SK-N-SH treated with all-trans-retinoic acid at 6 μM for 48 hours (cell line): Measurements from ENCODE around the gene KMT2B.

ENCODE experiments used
- ARNTL ChIP-seq: fragments of 450-650 bp; formaldehyde crosslinking; IDR thresholded peaks from 2 replicates; pipeline ENCODE4 v1.5.0; 2020; ENCODE audit warnings: low read depth, mild to moderate bottlenecking, moderate library complexity, borderline replicate concordance
- BACH2 ChIP-seq: fragments of 250-450 bp; sonication (Bioruptor Pico); IDR thresholded peaks from 2 replicates; pipeline ENCODE4 v1.9.0; 2021; ENCODE audit warnings: mild to moderate bottlenecking, borderline replicate concordance
- CSDC2 ChIP-seq: fragments of 250-450 bp; sonication (Bioruptor Pico); IDR thresholded peaks from 2 replicates; pipeline ENCODE4 v1.5.0; 2020; ENCODE audit warnings: mild to moderate bottlenecking, moderate library complexity
- GLIS3 ChIP-seq: fragments of 250-450 bp; sonication (Bioruptor Pico); IDR thresholded peaks from 2 replicates; pipeline ENCODE4 v1.5.0; 2020; ENCODE audit warnings: mild to moderate bottlenecking, moderate library complexity
- PPARA ChIP-seq: fragments of 250-450 bp; sonication (Bioruptor Pico); IDR thresholded peaks from 2 replicates; pipeline ENCODE4 v1.5.0; 2020; ENCODE audit warnings: mild to moderate bottlenecking, borderline replicate concordance
- TSHZ2 ChIP-seq: fragments of 250-450 bp; sonication (Bioruptor Pico); IDR thresholded peaks from 2 replicates; pipeline ENCODE4 v1.5.0; 2020; ENCODE audit warnings: mild to moderate bottlenecking, moderate library complexity
- ZC3H10 ChIP-seq: fragments of 250-450 bp; sonication (Bioruptor Pico); IDR thresholded peaks from 2 replicates; pipeline ENCODE4 v1.5.1; 2021; ENCODE audit warnings: mild to moderate bottlenecking, moderate library complexity
- TF ChIP-seq, protein P1 (sequence below): fragments of 250-450 bp; sonication (Bioruptor Pico); IDR thresholded peaks from 2 replicates; pipeline ENCODE4 v1.8.0; 2020; ENCODE audit warnings: mild to moderate bottlenecking, moderate library complexity, borderline replicate concordance

- TF ChIP-seq GLIS3 (CRISPR knock-in tag) (no peak), ZC3H10 (CRISPR knock-in tag) (no peak), BACH2 (CRISPR knock-in tag) (no peak), ARNTL (CRISPR knock-in tag) (no peak), CSDC2 (CRISPR knock-in tag) (no peak), PPARA (CRISPR knock-in tag) (no peak), TSHZ2 (no peak)
- TF ChIP-seq, protein P1, sequence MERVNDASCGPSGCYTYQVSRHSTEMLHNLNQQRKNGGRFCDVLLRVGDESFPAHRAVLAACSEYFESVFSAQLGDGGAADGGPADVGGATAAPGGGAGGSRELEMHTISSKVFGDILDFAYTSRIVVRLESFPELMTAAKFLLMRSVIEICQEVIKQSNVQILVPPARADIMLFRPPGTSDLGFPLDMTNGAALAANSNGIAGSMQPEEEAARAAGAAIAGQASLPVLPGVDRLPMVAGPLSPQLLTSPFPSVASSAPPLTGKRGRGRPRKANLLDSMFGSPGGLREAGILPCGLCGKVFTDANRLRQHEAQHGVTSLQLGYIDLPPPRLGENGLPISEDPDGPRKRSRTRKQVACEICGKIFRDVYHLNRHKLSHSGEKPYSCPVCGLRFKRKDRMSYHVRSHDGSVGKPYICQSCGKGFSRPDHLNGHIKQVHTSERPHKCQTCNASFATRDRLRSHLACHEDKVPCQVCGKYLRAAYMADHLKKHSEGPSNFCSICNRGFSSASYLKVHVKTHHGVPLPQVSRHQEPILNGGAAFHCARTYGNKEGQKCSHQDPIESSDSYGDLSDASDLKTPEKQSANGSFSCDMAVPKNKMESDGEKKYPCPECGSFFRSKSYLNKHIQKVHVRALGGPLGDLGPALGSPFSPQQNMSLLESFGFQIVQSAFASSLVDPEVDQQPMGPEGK (CRISPR knock-in tag): no peak
Observed at GRCh38 chr19:35741203-35741515, 23.4 kb downstream of the KMT2B start.
